GM23338 (cell line): ENCODE data around the gene RND3. TPM values are rescaled to one million over a fixed set of nuclear protein-coding genes. Genes with fewer than 3 reads are reported as not detected.

Source experiments
- ATAC-seq: fragments of 200-7000 bp; cut with Tn5 transposase; 3 replicates; pipeline ENCODE4 v1.9.1; 2020
- DNase-seq: peaks from one replicate; pipeline ENCODE4 v3.0.0-alpha.2; 2015; ENCODE audit warnings: low spot score
- H2AFZ ChIP-seq: fragments of 200-600 bp; sonication (generic); 2 replicates; pipeline ENCODE4 v1.8.0; 2016; ENCODE audit warnings: antibody characterized with exemption, mild to moderate bottlenecking, moderate library complexity
- H3F3A ChIP-seq: fragments of 200-600 bp; sonication (generic); replicated peaks from 2 replicates; pipeline ENCODE4 v1.8.0; 2017; ENCODE audit warnings: antibody characterized with exemption, mixed run types, low read depth
- H3K27ac ChIP-seq: fragments of 200-600 bp; sonication (generic); 2 replicates; pipeline ENCODE4 v1.6.1; 2016; ENCODE audit warnings: low read depth
- H3K27me3 ChIP-seq: fragments of 200-600 bp; sonication (generic); 2 replicates; pipeline ENCODE4 v1.8.0; 2016; ENCODE audit warnings: mild to moderate bottlenecking, mixed run types, moderate library complexity; ENCODE audit not compliant: insufficient read depth
- H3K36me3 ChIP-seq: fragments of 200-600 bp; sonication (generic); 2 replicates; pipeline ENCODE4 v1.8.0; 2016; ENCODE audit warnings: mild to moderate bottlenecking; ENCODE audit not compliant: insufficient read depth
- H3K4me1 ChIP-seq: fragments of 200-600 bp; sonication (generic); 2 replicates; pipeline ENCODE4 v1.8.0; 2016; ENCODE audit warnings: mild to moderate bottlenecking, moderate library complexity; ENCODE audit not compliant: insufficient read depth
- H3K4me2 ChIP-seq: fragments of 200-600 bp; sonication (generic); 2 replicates; pipeline ENCODE4 v1.7.1; 2017; ENCODE audit warnings: mixed run types
- H3K4me3 ChIP-seq: fragments of 200-600 bp; sonication (generic); 2 replicates; pipeline ENCODE4 v1.6.1; 2016; ENCODE audit warnings: mixed run types
- H3K79me2 ChIP-seq: fragments of 200-600 bp; sonication (generic); replicated peaks from 2 replicates; pipeline ENCODE4 v1.8.0; 2017; ENCODE audit warnings: mild to moderate bottlenecking; ENCODE audit not compliant: insufficient read depth
- H3K9me2 ChIP-seq: fragments of 200-600 bp; sonication (generic); 2 replicates; pipeline ENCODE4 v1.8.0; 2017; ENCODE audit not compliant: insufficient read depth
- H4K20me1 ChIP-seq: fragments of 200-600 bp; sonication (generic); replicated peaks from 2 replicates; pipeline ENCODE4 v1.8.0; 2017; ENCODE audit warnings: mild to moderate bottlenecking; ENCODE audit not compliant: insufficient read depth
- H3K27ac Mint-ChIP-seq: 2 replicates; pipeline ENCODE4 v1.8.0; 2020; ENCODE audit warnings: inconsistent platforms, mild to moderate bottlenecking, moderate library complexity, mixed read lengths
- H3K27me3 Mint-ChIP-seq: 3 replicates; pipeline ENCODE4 v1.8.0; 2022; ENCODE audit warnings: low read depth, mild to moderate bottlenecking, moderate library complexity, mixed read lengths, inconsistent platforms; ENCODE audit not compliant: insufficient read depth, poor library complexity
- H3K36me3 Mint-ChIP-seq: 3 replicates; pipeline ENCODE4 v1.8.0; 2021; ENCODE audit warnings: low read depth, mild to moderate bottlenecking, inconsistent platforms, moderate library complexity, mixed read lengths
- H3K4me1 Mint-ChIP-seq: 3 replicates; pipeline ENCODE4 v1.8.0; 2020; ENCODE audit warnings: mild to moderate bottlenecking, inconsistent platforms, mixed read lengths
- H3K4me3 Mint-ChIP-seq: 3 replicates; pipeline ENCODE4 v1.8.0; 2021; ENCODE audit warnings: moderate library complexity, mild to moderate bottlenecking, inconsistent platforms, mixed read lengths
- H3K9me3 Mint-ChIP-seq: 3 replicates; pipeline ENCODE4 v1.8.0; 2020; ENCODE audit warnings: moderate library complexity, mild to moderate bottlenecking, inconsistent platforms, mixed read lengths
- CREB1 ChIP-seq: fragments of 250-450 bp; sonication (Bioruptor Pico); IDR thresholded peaks from 2 replicates; pipeline ENCODE4 v1.5.0; 2020; ENCODE audit warnings: low read depth, mild to moderate bottlenecking, moderate library complexity
- JUNB ChIP-seq: IDR thresholded peaks from one replicate; pipeline ENCODE4 v1.6.1; 2016; ENCODE audit warnings: antibody characterized with exemption; ENCODE audit not compliant: unreplicated experiment
- POLR2AphosphoS5 ChIP-seq: IDR thresholded peaks from 2 replicates; pipeline ENCODE4 v1.6.1; 2016; ENCODE audit warnings: antibody characterized with exemption, low read depth
- STAT1 ChIP-seq: IDR thresholded peaks from one replicate; pipeline ENCODE4 v1.6.1; 2016; ENCODE audit warnings: antibody characterized with exemption; ENCODE audit not compliant: unreplicated experiment
- polyA plus RNA-seq: library from polyadenylated mRNA; unstranded; fragments of >200 nt; fragmentation: Nextera tagmentation; extraction: Ambion mirVana; gene quantifications from 2 replicates; pipeline ENCODE4 v1.2.1, GENCODE V29; 2016
- total RNA-seq: library from RNA; depleted of rRNA; stranded (reverse); fragments of >200 nt; shearing (Covaris generic); gene quantifications from 2 replicates; pipeline ENCODE4 v1.2.3, GENCODE V29; 2014
- TF ChIP-seq, protein P1 (sequence below): fragments of 250-450 bp; sonication (Bioruptor Pico); IDR thresholded peaks from 2 replicates; pipeline ENCODE4 v1.5.0; 2020; ENCODE audit warnings: mild to moderate bottlenecking, moderate library complexity

RND3 gene
- total and polyA plus RNA-seq, 2 experiments from 2014 or later = 48.2 to 55.3 TPM

DNA sequence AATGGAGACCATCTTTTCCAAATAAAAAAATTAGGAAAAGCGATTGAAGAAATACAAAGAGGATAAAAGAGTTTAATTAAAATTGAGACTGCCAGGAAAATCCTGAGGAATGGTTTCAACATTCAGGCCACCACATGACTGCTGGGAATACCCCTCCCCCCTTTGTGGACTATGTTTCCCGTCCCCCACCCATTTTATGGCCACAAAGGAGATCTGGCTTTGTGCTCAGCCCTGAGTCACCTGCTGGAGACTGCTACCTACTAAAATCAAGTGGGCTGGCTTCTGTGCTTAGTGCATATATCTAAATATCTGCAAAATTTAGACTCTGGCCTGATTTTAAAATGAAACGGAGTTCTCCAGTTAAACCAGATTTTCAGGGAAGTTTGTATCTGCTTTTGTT lies 10.1 kb downstream of the RND3 start (continued):
- TF ChIP-seq, protein P1, sequence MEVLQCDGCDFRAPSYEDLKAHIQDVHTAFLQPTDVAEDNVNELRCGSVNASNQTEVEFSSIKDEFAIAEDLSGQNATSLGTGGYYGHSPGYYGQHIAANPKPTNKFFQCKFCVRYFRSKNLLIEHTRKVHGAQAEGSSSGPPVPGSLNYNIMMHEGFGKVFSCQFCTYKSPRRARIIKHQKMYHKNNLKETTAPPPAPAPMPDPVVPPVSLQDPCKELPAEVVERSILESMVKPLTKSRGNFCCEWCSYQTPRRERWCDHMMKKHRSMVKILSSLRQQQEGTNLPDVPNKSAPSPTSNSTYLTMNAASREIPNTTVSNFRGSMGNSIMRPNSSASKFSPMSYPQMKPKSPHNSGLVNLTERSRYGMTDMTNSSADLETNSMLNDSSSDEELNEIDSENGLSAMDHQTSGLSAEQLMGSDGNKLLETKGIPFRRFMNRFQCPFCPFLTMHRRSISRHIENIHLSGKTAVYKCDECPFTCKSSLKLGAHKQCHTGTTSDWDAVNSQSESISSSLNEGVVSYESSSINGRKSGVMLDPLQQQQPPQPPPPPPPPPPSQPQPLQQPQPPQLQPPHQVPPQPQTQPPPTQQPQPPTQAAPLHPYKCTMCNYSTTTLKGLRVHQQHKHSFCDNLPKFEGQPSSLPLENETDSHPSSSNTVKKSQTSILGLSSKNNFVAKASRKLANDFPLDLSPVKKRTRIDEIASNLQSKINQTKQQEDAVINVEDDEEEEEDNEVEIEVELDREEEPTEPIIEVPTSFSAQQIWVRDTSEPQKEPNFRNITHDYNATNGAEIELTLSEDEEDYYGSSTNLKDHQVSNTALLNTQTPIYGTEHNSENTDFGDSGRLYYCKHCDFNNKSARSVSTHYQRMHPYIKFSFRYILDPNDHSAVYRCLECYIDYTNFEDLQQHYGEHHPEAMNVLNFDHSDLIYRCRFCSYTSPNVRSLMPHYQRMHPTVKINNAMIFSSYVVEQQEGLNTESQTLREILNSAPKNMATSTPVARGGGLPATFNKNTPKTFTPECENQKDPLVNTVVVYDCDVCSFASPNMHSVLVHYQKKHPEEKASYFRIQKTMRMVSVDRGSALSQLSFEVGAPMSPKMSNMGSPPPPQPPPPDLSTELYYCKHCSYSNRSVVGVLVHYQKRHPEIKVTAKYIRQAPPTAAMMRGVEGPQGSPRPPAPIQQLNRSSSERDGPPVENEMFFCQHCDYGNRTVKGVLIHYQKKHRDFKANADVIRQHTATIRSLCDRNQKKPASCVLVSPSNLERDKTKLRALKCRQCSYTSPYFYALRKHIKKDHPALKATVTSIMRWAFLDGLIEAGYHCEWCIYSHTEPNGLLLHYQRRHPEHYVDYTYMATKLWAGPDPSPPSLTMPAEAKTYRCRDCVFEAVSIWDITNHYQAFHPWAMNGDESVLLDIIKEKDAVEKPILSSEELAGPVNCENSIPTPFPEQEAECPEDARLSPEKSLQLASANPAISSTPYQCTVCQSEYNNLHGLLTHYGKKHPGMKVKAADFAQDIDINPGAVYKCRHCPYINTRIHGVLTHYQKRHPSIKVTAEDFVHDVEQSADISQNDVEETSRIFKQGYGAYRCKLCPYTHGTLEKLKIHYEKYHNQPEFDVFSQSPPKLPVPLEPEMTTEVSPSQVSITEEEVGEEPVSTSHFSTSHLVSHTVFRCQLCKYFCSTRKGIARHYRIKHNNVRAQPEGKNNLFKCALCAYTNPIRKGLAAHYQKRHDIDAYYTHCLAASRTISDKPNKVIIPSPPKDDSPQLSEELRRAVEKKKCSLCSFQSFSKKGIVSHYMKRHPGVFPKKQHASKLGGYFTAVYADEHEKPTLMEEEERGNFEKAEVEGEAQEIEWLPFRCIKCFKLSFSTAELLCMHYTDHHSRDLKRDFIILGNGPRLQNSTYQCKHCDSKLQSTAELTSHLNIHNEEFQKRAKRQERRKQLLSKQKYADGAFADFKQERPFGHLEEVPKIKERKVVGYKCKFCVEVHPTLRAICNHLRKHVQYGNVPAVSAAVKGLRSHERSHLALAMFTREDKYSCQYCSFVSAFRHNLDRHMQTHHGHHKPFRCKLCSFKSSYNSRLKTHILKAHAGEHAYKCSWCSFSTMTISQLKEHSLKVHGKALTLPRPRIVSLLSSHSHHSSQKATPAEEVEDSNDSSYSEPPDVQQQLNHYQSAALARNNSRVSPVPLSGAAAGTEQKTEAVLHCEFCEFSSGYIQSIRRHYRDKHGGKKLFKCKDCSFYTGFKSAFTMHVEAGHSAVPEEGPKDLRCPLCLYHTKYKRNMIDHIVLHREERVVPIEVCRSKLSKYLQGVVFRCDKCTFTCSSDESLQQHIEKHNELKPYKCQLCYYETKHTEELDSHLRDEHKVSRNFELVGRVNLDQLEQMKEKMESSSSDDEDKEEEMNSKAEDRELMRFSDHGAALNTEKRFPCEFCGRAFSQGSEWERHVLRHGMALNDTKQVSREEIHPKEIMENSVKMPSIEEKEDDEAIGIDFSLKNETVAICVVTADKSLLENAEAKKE = no peak
- no peak for TF ChIP-seq CREB1
- no peak for TF ChIP-seq JUNB

DNA sequence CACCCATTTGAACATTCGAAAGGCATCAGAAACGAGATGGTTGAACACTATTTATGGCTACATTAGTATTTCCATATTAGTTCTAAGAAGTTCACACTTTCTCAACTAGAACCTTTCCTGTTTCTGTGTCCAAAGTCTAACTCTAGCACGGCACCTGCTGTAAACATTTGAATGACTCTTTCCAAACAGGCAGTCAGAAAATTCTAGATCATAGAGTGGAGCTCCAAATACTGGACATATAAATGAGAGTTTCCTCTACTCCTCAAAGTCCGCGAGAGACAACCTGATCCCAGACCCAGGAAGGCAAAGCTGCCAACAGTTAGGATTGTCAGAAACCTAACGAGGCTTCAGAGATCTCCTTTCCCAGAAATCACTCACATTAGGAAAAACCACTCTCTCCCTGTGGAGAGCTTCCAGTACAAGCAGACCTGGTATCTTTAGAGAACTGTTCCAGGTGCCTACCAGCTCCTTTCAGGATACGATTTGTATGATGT lies 10.6 kb downstream of the RND3 start:
- peaks cover 80% of the 10 kb centered on the region for H3K36me3 Mint-ChIP-seq
- H3K4me1 Mint-ChIP-seq = peaks cover 67% of the 10 kb centered on the region
- Histone ChIP-seq H3K27ac (peak overlapping the region; percentile 27), H3K4me1 (peaks cover 51% of the 10 kb centered on the region), H3K9me2 (no peaks in the 10 kb centered on the region), H3K27me3 (no peaks in the 10 kb centered on the region), H2AFZ (no peak overlapping the region), H3F3A (no peaks in the 10 kb centered on the region; the same call in 1 of the 2 replicates), H3K36me3 (peaks cover 53% of the 10 kb centered on the region), H3K79me2 (peaks cover 97% of the 10 kb centered on the region), H4K20me1 (peaks cover 84% of the 10 kb centered on the region), H3K4me2 (no peak overlapping the region), H3K4me3 (no peak overlapping the region)
- peak overlapping the region; percentile 32; the same call in 1 of the 3 replicates for H3K4me3 Mint-ChIP-seq
- H3K27ac Mint-ChIP-seq = peak overlapping the region; percentile 81
- H3K27me3 Mint-ChIP-seq = peaks cover 2% of the 10 kb centered on the region
- peak; percentile 23 for ATAC-seq
- TF ChIP-seq POLR2AphosphoS5 (0 out of 2 replicates have a peak, but pooled peaks have one; percentile 16), STAT1 (no peak)
- no peak for DNase-seq
- H3K9me3 Mint-ChIP-seq = no peaks in the 10 kb centered on the region
